ENCODE measurements around the gene PHF21B.
"Not testable (repeated sequence)": the region's sequence is repeated elsewhere in the genome, so short reads cannot be mapped to it uniquely, and the experiment has no call there.

The PHF21B gene

GRCh38 chr22:45053094-45053493 lies 43.3 kb upstream of the PHF21B start:
- no peak overlapping the region for H2AK5ac ChIP-seq (ENCODE audit: low read length)
- H3K36me3 ChIP-seq (ENCODE audit: control insufficient read depth, insufficient read depth, low read length), result no peaks in the 10 kb centered on the region
- H3K23ac ChIP-seq (ENCODE audit: low read length), result no peak overlapping the region
- no peak overlapping the region for H4K5ac ChIP-seq (ENCODE audit: low read length)
- peak overlapping the region; percentile 87 for H3K27ac ChIP-seq (ENCODE audit: low read depth, low read length)
- no peaks in the 10 kb centered on the region for H3K27me3 ChIP-seq (ENCODE audit: insufficient read depth, low read length, poor library complexity)
- no peak overlapping the region for H3K4me3 ChIP-seq (ENCODE audit: low read length)
- DNase-seq, result peak; percentile 95
- peaks cover 16% of the 10 kb centered on the region for H3K4me1 ChIP-seq (ENCODE audit: control insufficient read depth, low read depth, low read length)
- peak overlapping the region; percentile 74 for H2BK120ac ChIP-seq (ENCODE audit: low read depth, low read length)
- H3K4ac ChIP-seq (ENCODE audit: low read depth, low read length), result peak overlapping the region; percentile 95
- WGBS (ENCODE audit: extremely low coverage, insufficient coverage, low lambda C conversion rate), result no CpG with 5 or more reads among the region's 1 CpG
- no peaks in the 10 kb centered on the region for H3K79me2 ChIP-seq (ENCODE audit: control insufficient read depth, insufficient read depth, low read length)
- no peaks in the 10 kb centered on the region for H3K79me1 ChIP-seq (ENCODE audit: low read length)
- peak overlapping the region; percentile 31 for H3K9ac ChIP-seq (ENCODE audit: low read length)
- H2BK5ac ChIP-seq (ENCODE audit: low read length), result peak overlapping the region; percentile 94
- no peak overlapping the region for H2BK15ac ChIP-seq (replicated peaks; ENCODE audit: low read depth)
- no peak overlapping the region for H3K4me2 ChIP-seq (ENCODE audit: low read length)
- H3K18ac ChIP-seq (ENCODE audit: low read length), result peak overlapping the region; percentile 69
- peak overlapping the region; percentile 78 for H3K56ac ChIP-seq (ENCODE audit: low read length)
- H4K8ac ChIP-seq (ENCODE audit: low read depth, low read length), result no peak overlapping the region

DNA sequence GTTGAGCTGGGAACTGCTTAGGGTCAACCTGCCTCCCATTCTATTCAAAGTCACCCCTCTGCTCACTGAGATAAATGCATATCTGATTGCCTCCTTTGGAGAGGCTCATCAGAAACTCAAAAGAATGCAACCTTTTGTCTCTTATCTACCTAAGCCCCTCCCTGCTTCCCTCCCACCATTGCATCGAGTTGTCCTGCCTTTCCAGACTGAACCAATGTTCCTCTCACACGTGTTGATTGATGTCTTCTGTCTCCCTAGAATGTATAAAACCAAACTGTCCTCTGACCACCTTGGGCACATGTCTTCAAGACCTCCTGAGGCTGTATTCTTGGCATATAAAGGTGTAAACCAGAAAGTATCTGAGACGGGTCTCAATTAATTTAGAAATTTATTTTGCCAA lies 42.9 kb upstream of the PHF21B start:
- H2BK15ac ChIP-seq (replicated peaks; ENCODE audit: low read depth); H3K27me3 ChIP-seq (ENCODE audit: insufficient read depth, low read length, poor library complexity); H3K56ac ChIP-seq (ENCODE audit: low read length); H3K23ac ChIP-seq (ENCODE audit: low read length); H2AK5ac ChIP-seq (ENCODE audit: low read length); H3K79me1 ChIP-seq (ENCODE audit: low read length); H4K5ac ChIP-seq (ENCODE audit: low read length); H2BK120ac ChIP-seq (ENCODE audit: low read depth, low read length); H3K36me3 ChIP-seq (ENCODE audit: control insufficient read depth, insufficient read depth, low read length); H3K79me2 ChIP-seq (ENCODE audit: control insufficient read depth, insufficient read depth, low read length); H3K4me2 ChIP-seq (ENCODE audit: low read length); H4K8ac ChIP-seq (ENCODE audit: low read depth, low read length); H3K4me3 ChIP-seq (ENCODE audit: low read length); H3K18ac ChIP-seq (ENCODE audit: low read length); H3K4ac ChIP-seq (ENCODE audit: low read depth, low read length); H3K9ac ChIP-seq (ENCODE audit: low read length): not testable (repeated sequence)
- H3K27ac ChIP-seq (ENCODE audit: low read depth, low read length), result peak overlapping the region; percentile 38
- WGBS (ENCODE audit: extremely low coverage, insufficient coverage, low lambda C conversion rate), result no CpG with 5 or more reads among the region's 3 CpGs
- peak; percentile 98 for DNase-seq
- H2BK5ac ChIP-seq (ENCODE audit: low read length), result peak overlapping the region; percentile 48
- H3K4me1 ChIP-seq (ENCODE audit: control insufficient read depth, low read depth, low read length), result peaks cover 16% of the 10 kb centered on the region

DNA sequence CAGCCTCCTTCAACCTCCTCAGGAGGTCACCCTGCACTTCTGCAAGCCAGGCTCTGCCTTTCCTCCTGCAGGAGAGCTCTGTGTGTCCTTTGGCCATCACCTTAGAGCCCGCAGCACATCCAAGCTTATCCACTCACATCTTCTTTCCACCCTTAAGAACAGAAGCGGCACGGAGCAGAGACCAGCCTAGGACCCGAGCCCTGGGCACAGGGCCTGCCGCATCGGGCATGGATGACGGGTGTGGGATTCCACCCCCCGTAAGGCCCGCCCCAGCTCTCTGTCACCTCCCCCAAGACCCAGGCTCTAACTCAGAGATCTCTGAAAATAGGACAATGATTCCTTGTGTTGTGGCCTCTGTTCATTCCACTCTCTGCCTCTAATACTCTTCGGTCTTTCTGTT lies 42.1 kb upstream of the PHF21B start:
- H4K5ac ChIP-seq (ENCODE audit: low read length), result no peak overlapping the region
- WGBS (ENCODE audit: extremely low coverage, insufficient coverage, low lambda C conversion rate), result no CpG with 5 or more reads among the region's 10 CpGs

GRCh38 chr22:45051419-45051818 lies 41.6 kb upstream of the PHF21B start:
- H2BK120ac ChIP-seq (ENCODE audit: low read depth, low read length), result no peak overlapping the region
- no CpG with 5 or more reads among the region's 8 CpGs for WGBS (ENCODE audit: extremely low coverage, insufficient coverage, low lambda C conversion rate)
- no peak overlapping the region for H4K5ac ChIP-seq (ENCODE audit: low read length)
- peak overlapping the region; percentile 39 for H3K4ac ChIP-seq (ENCODE audit: low read depth, low read length)
- H3K79me2 ChIP-seq (ENCODE audit: control insufficient read depth, insufficient read depth, low read length), result no peaks in the 10 kb centered on the region
- peak overlapping the region; percentile 54 for H3K9ac ChIP-seq (ENCODE audit: low read length)
- H3K36me3 ChIP-seq (ENCODE audit: control insufficient read depth, insufficient read depth, low read length), result no peaks in the 10 kb centered on the region
- no peak overlapping the region for H3K27ac ChIP-seq (ENCODE audit: low read depth, low read length)
- peaks cover 16% of the 10 kb centered on the region for H3K4me1 ChIP-seq (ENCODE audit: control insufficient read depth, low read depth, low read length)
- H4K8ac ChIP-seq (ENCODE audit: low read depth, low read length), result no peak overlapping the region
- DNase-seq, result no peak
- no peak overlapping the region for H2BK15ac ChIP-seq (replicated peaks; ENCODE audit: low read depth)
- H3K23ac ChIP-seq (ENCODE audit: low read length), result no peak overlapping the region
- H3K27me3 ChIP-seq (ENCODE audit: insufficient read depth, low read length, poor library complexity), result no peaks in the 10 kb centered on the region
- H2BK5ac ChIP-seq (ENCODE audit: low read length), result peak overlapping the region; percentile 39
- H3K56ac ChIP-seq (ENCODE audit: low read length), result peak overlapping the region; percentile 81
- peak overlapping the region; percentile 4 for H3K4me2 ChIP-seq (ENCODE audit: low read length)
- H3K79me1 ChIP-seq (ENCODE audit: low read length), result no peaks in the 10 kb centered on the region
- H3K18ac ChIP-seq (ENCODE audit: low read length), result peak overlapping the region; percentile 64
- H3K4me3 ChIP-seq (ENCODE audit: low read length), result no peak overlapping the region
- H2AK5ac ChIP-seq (ENCODE audit: low read length), result peak overlapping the region; percentile 90

More for the DNA sequence above, 42.1 kb upstream of the PHF21B start:
- Histone ChIP-seq H4K8ac (ENCODE audit: low read depth, low read length) (no peak overlapping the region), H3K27ac (ENCODE audit: low read depth, low read length) (peak overlapping the region; percentile 96), H3K79me1 (ENCODE audit: low read length) (no peaks in the 10 kb centered on the region), H2AK5ac (ENCODE audit: low read length) (peak overlapping the region; percentile 90), H3K18ac (ENCODE audit: low read length) (peak overlapping the region; percentile 64), H3K4me1 (ENCODE audit: control insufficient read depth, low read depth, low read length) (peaks cover 16% of the 10 kb centered on the region), H3K79me2 (ENCODE audit: control insufficient read depth, insufficient read depth, low read length) (no peaks in the 10 kb centered on the region), H2BK15ac (replicated peaks; ENCODE audit: low read depth) (no peak overlapping the region), H2BK5ac (ENCODE audit: low read length) (peak overlapping the region; percentile 39), H3K4ac (ENCODE audit: low read depth, low read length) (peak overlapping the region; percentile 86), H3K4me2 (ENCODE audit: low read length) (peak overlapping the region; percentile 9), H3K23ac (ENCODE audit: low read length) (no peak overlapping the region), H3K27me3 (ENCODE audit: insufficient read depth, low read length, poor library complexity) (no peaks in the 10 kb centered on the region), H3K36me3 (ENCODE audit: control insufficient read depth, insufficient read depth, low read length) (no peaks in the 10 kb centered on the region), H3K4me3 (ENCODE audit: low read length) (no peak overlapping the region), H3K56ac (ENCODE audit: low read length) (peak overlapping the region; percentile 81), H3K9ac (ENCODE audit: low read length) (peak overlapping the region; percentile 54), H2BK120ac (ENCODE audit: low read depth, low read length) (peak overlapping the region; percentile 84)
- DNase-seq, result no peak

DNA sequence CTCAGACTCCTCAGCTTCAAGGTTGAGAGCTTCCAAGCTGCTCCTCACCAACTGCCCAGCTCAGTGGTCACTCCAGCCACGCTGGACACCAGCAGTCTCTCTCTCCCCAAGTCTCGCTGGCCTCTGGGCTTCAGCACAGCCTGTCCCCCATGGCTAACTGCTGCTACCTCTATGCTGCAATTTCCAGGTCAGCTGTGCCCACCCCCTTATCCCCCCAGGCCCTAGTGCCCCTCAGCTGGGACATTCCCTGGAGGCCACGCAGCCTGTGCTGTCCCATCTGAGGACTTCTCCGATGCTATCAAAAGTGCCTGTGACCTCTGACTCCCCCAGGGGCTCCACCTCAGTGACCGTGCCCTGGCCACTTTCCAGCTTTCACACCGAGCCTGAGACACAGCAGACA lies 37.5 kb upstream of the PHF21B start:
- Histone ChIP-seq H3K4me1 (ENCODE audit: control insufficient read depth, low read depth, low read length) (peaks cover 10% of the 10 kb centered on the region), H3K4me2 (ENCODE audit: low read length) (no peak overlapping the region), H4K5ac (ENCODE audit: low read length) (no peak overlapping the region), H3K18ac (ENCODE audit: low read length) (no peak overlapping the region), H2BK120ac (ENCODE audit: low read depth, low read length) (no peak overlapping the region), H2BK15ac (replicated peaks; ENCODE audit: low read depth) (no peak overlapping the region), H3K79me2 (ENCODE audit: control insufficient read depth, insufficient read depth, low read length) (no peaks in the 10 kb centered on the region), H4K8ac (ENCODE audit: low read depth, low read length) (no peak overlapping the region), H3K27ac (ENCODE audit: low read depth, low read length) (no peak overlapping the region), H3K36me3 (ENCODE audit: control insufficient read depth, insufficient read depth, low read length) (no peaks in the 10 kb centered on the region), H3K56ac (ENCODE audit: low read length) (peak overlapping the region; percentile 59), H2BK5ac (ENCODE audit: low read length) (no peak overlapping the region), H3K27me3 (ENCODE audit: insufficient read depth, low read length, poor library complexity) (no peaks in the 10 kb centered on the region), H3K23ac (ENCODE audit: low read length) (no peak overlapping the region), H3K4me3 (ENCODE audit: low read length) (no peak overlapping the region), H3K79me1 (ENCODE audit: low read length) (no peaks in the 10 kb centered on the region), H2AK5ac (ENCODE audit: low read length) (no peak overlapping the region), H3K9ac (ENCODE audit: low read length) (no peak overlapping the region), H3K4ac (ENCODE audit: low read depth, low read length) (no peak overlapping the region)
- no peak for DNase-seq
- WGBS (ENCODE audit: extremely low coverage, insufficient coverage, low lambda C conversion rate), result no CpG with 5 or more reads among the region's 6 CpGs

GRCh38 chr22:45045208-45045607 lies 35.4 kb upstream of the PHF21B start:
- Histone ChIP-seq H2BK5ac (ENCODE audit: low read length) (no peak overlapping the region), H3K56ac (ENCODE audit: low read length) (no peak overlapping the region), H3K9ac (ENCODE audit: low read length) (no peak overlapping the region), H2AK5ac (ENCODE audit: low read length) (no peak overlapping the region), H3K79me1 (ENCODE audit: low read length) (no peaks in the 10 kb centered on the region), H3K18ac (ENCODE audit: low read length) (no peak overlapping the region), H3K27me3 (ENCODE audit: insufficient read depth, low read length, poor library complexity) (no peaks in the 10 kb centered on the region), H2BK120ac (ENCODE audit: low read depth, low read length) (no peak overlapping the region), H3K36me3 (ENCODE audit: control insufficient read depth, insufficient read depth, low read length) (no peaks in the 10 kb centered on the region), H2BK15ac (replicated peaks; ENCODE audit: low read depth) (no peak overlapping the region), H3K4me2 (ENCODE audit: low read length) (no peak overlapping the region), H3K79me2 (ENCODE audit: control insufficient read depth, insufficient read depth, low read length) (no peaks in the 10 kb centered on the region), H3K4me3 (ENCODE audit: low read length) (no peak overlapping the region), H3K4me1 (ENCODE audit: control insufficient read depth, low read depth, low read length) (peaks cover 4% of the 10 kb centered on the region), H3K4ac (ENCODE audit: low read depth, low read length) (no peak overlapping the region), H3K23ac (ENCODE audit: low read length) (no peak overlapping the region), H4K8ac (ENCODE audit: low read depth, low read length) (no peak overlapping the region), H3K27ac (ENCODE audit: low read depth, low read length) (no peak overlapping the region), H4K5ac (ENCODE audit: low read length) (no peak overlapping the region)
- no CpG with 5 or more reads among the region's 7 CpGs for WGBS (ENCODE audit: extremely low coverage, insufficient coverage, low lambda C conversion rate)
- DNase-seq, result no peak
